Hepatocyte (in vitro differentiated cells): Measurements from ENCODE around the gene PLXND1. TPM values are rescaled to one million over a fixed set of nuclear protein-coding genes. Genes with fewer than 3 reads are reported as not detected.

Experiments
- DNase-seq: peaks from one replicate; pipeline ENCODE4 v3.0.0-alpha.2; 2016; ENCODE audit warnings: low spot score
- H2AFZ ChIP-seq: fragments of 200-600 bp; sonication (generic); 2 replicates; pipeline ENCODE4 v1.6.0; 2016; ENCODE audit warnings: antibody characterized with exemption, mild to moderate bottlenecking
- H3K27ac ChIP-seq: fragments of 200-600 bp; sonication (generic); 2 replicates; pipeline ENCODE4 v1.5.1; 2016; ENCODE audit warnings: mild to moderate bottlenecking
- H3K27me3 ChIP-seq: fragments of 200-600 bp; sonication (generic); 2 replicates; pipeline ENCODE4 v1.6.1; 2016
- H3K36me3 ChIP-seq: fragments of 200-600 bp; sonication (generic); replicated peaks from 2 replicates; pipeline ENCODE4 v1.5.1; 2016; ENCODE audit warnings: low read depth; ENCODE audit not compliant: insufficient read depth
- H3K4me1 ChIP-seq: fragments of 200-600 bp; sonication (generic); 2 replicates; pipeline ENCODE4 v1.5.1; 2016; ENCODE audit warnings: mild to moderate bottlenecking, moderate library complexity; ENCODE audit not compliant: insufficient read depth
- H3K4me2 ChIP-seq: fragments of 200-600 bp; sonication (generic); 2 replicates; pipeline ENCODE4 v1.6.0; 2016
- H3K4me3 ChIP-seq: fragments of 200-600 bp; sonication (generic); 2 replicates; pipeline ENCODE4 v1.5.1; 2016; ENCODE audit warnings: mild to moderate bottlenecking
- H3K79me2 ChIP-seq: fragments of 200-600 bp; sonication (generic); 2 replicates; pipeline ENCODE4 v1.6.0; 2017; ENCODE audit warnings: mild to moderate bottlenecking
- H3K9me2 ChIP-seq: fragments of 200-600 bp; sonication (generic); replicated peaks from 2 replicates; pipeline ENCODE4 v1.6.0; 2017; ENCODE audit warnings: mild to moderate bottlenecking; ENCODE audit not compliant: insufficient read depth
- H3K9me3 ChIP-seq: fragments of 200-600 bp; sonication (generic); 2 replicates; pipeline ENCODE4 v1.5.1; 2016; ENCODE audit warnings: low read depth, mild to moderate bottlenecking
- H4K20me1 ChIP-seq: fragments of 200-600 bp; sonication (generic); 2 replicates; pipeline ENCODE4 v1.6.0; 2016; ENCODE audit warnings: mild to moderate bottlenecking; ENCODE audit not compliant: insufficient read depth, poor library complexity, severe bottlenecking
- CTCF ChIP-seq: fragments of 200-600 bp; sonication (generic); IDR thresholded peaks from 2 replicates; pipeline ENCODE4 v1.5.1; 2016; ENCODE audit warnings: antibody characterized with exemption, mild to moderate bottlenecking; ENCODE audit not compliant: poor library complexity
- EZH2 ChIP-seq: fragments of 200-600 bp; sonication (generic); IDR thresholded peaks from 2 replicates; pipeline ENCODE4 v1.6.1; 2016; ENCODE audit warnings: antibody characterized with exemption, mild to moderate bottlenecking, borderline replicate concordance
- EZH2phosphoT487 ChIP-seq: fragments of 200-600 bp; sonication (generic); IDR thresholded peaks from one replicate; pipeline ENCODE4 v1.6.1; 2018; ENCODE audit warnings: antibody characterized with exemption, mild to moderate bottlenecking, low read depth, moderate library complexity; ENCODE audit not compliant: unreplicated experiment, severe bottlenecking
- WGBS: methylation state at CpG from one replicate; pipeline ENCODE4 v1.1.6; 2016; ENCODE audit warnings: low lambda C conversion rate; ENCODE audit errors: missing lambda C conversion rate; 5-methylcytosine and 5-hydroxymethylcytosine counted together
- polyA plus RNA-seq: library from polyadenylated mRNA; unstranded; fragments of >200 nt; fragmentation: Nextera tagmentation; extraction: Ambion mirVana; gene quantifications from 2 replicates; pipeline ENCODE4 v1.2.1, GENCODE V29; 2016
- total RNA-seq: library from RNA; depleted of rRNA; stranded (reverse); fragments of >200 nt; gene quantifications from 2 replicates; pipeline ENCODE4 v1.2.3, GENCODE V29; 2014

Gene PLXND1
- total and polyA plus RNA-seq, 2 experiments from 2014 or later, result 36.3 to 45.3 TPM

- H3K9me3 ChIP-seq, result no peaks in the 10 kb centered on the region
- H3K36me3 ChIP-seq, result no peaks in the 10 kb centered on the region
- H3K4me2 ChIP-seq, result no peak overlapping the region
- H3K79me2 ChIP-seq, result no peaks in the 10 kb centered on the region
- no peaks in the 10 kb centered on the region for H3K27me3 ChIP-seq
- no peaks in the 10 kb centered on the region for H4K20me1 ChIP-seq
- no peak overlapping the region for H3K4me3 ChIP-seq
- no peaks in the 10 kb centered on the region for H3K9me2 ChIP-seq
- no peak for TF ChIP-seq EZH2
- no peak for TF ChIP-seq CTCF
- TF ChIP-seq EZH2phosphoT487, result no peak
- no peak overlapping the region for H3K27ac ChIP-seq
- DNase-seq, result no peak
- peaks cover 7% of the 10 kb centered on the region for H3K4me1 ChIP-seq
- WGBS, result 90% methylated on average over 9 of the region's 9 CpGs
- H2AFZ ChIP-seq, result no peak overlapping the region
Measured at GRCh38 chr3:129614435-129614834, 8.0 kb upstream of the PLXND1 start.

DNA sequence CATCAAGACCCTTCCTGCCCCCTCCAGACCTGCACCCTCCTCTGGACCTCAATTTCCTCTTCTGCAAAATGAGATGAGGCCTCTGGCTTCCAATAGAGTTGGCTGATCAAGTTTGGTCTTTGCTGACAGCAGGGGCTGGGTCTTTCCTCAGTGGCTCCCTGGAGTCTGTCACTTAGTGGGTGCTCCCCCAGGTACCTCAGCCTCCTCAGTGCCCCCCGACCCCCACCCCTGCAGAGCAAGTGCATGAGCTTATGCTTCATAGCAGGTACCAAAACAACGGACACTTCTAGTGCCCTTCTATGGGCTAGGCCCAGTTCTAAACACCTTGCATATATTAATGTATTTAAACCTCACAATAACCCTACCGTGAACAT is 6.9 kb upstream of the PLXND1 start:
- Histone ChIP-seq H3K27me3 (no peaks in the 10 kb centered on the region), H3K79me2 (no peaks in the 10 kb centered on the region), H2AFZ (no peak overlapping the region), H3K27ac (no peak overlapping the region), H3K9me2 (no peaks in the 10 kb centered on the region), H3K4me3 (no peak overlapping the region), H3K36me3 (no peaks in the 10 kb centered on the region), H3K4me2 (no peak overlapping the region), H3K4me1 (peaks cover 7% of the 10 kb centered on the region), H3K9me3 (no peaks in the 10 kb centered on the region), H4K20me1 (no peaks in the 10 kb centered on the region)
- no peak for DNase-seq
- TF ChIP-seq CTCF (no peak), EZH2 (no peak), EZH2phosphoT487 (no peak)
- WGBS, result 89% methylated on average over 3 of the region's 3 CpGs

GRCh38 chr3:129612534-129613366 is 6.3 kb upstream of the PLXND1 start:
- TF ChIP-seq CTCF (no peak), EZH2phosphoT487 (no peak), EZH2 (no peak)
- Histone ChIP-seq H2AFZ (no peak overlapping the region), H3K27me3 (no peaks in the 10 kb centered on the region), H3K27ac (no peak overlapping the region), H3K4me3 (no peak overlapping the region), H3K79me2 (no peaks in the 10 kb centered on the region), H3K9me2 (no peaks in the 10 kb centered on the region), H3K4me1 (peaks cover 9% of the 10 kb centered on the region), H3K9me3 (no peaks in the 10 kb centered on the region), H3K36me3 (no peaks in the 10 kb centered on the region), H4K20me1 (no peaks in the 10 kb centered on the region), H3K4me2 (no peak overlapping the region)
- 76% methylated on average over 16 of the region's 16 CpGs for WGBS
- no peak for DNase-seq
